ENCODE measurements around the gene MAOB. TPM values are rescaled to one million over a fixed set of nuclear protein-coding genes. Genes with fewer than 3 reads are reported as not detected.

MAOB gene
- total and polyA plus RNA-seq, 9 of the 15 experiments (the other 6 are each of a cell fraction or from before 2014, with no cell fraction given): 0.05 to 0.09 TPM; not detected in 7

DNA sequence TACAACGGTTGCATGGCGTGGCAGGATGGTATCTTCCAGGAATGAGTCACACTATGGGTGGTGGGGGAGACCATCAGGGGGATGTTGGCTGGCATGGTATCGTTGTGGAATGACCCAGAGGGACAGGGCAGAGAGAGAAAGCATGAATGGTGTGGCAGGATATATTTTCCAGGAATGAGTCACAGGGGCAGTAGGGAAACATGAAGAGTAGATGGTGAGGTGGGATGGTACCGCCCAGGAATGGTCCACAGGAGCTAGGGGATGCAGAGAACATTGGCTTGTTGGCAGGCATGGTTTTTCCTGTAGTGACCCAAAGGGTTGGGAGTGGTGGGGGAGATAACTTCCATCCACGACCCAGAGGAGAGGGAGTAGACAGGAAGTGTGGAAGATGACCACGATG, 163.7 kb downstream of the MAOB start:
- Histone ChIP-seq H3K27me3 (ENCODE audit: control insufficient read depth in 2 of 2, insufficient read depth in 2 of 2, low read length in 2 of 2) (no peaks in the 10 kb centered on the region), H3K27ac (ENCODE audit: extremely low read depth, low read depth, low read length) (no peak overlapping the region), H4K20me1 (replicated peaks; ENCODE audit: control insufficient read depth, insufficient read depth, low read length) (no peaks in the 10 kb centered on the region), H3K4me1 (replicated peaks in 1 of 2; ENCODE audit: control insufficient read depth in 2 of 2, insufficient read depth in 2 of 2, low read length in 2 of 2) (no peaks in the 10 kb centered on the region), H3K36me3 (ENCODE audit: control insufficient read depth, insufficient read depth, low read length) (no peaks in the 10 kb centered on the region), H3K4me3 (no peak overlapping the region), H3K9me3 (replicated peaks; ENCODE audit: control insufficient read depth, insufficient read depth, low read depth, low read length) (no peaks in the 10 kb centered on the region), H2AFZ (ENCODE audit: low read depth, low read length) (no peak overlapping the region), H3K9ac (ENCODE audit: insufficient read depth in 1 of 2, low read depth in 2 of 2, low read length in 2 of 2) (no peak overlapping the region), H3K79me2 (ENCODE audit: control insufficient read depth, insufficient read depth, low read length) (no peaks in the 10 kb centered on the region), H3K4me2 (ENCODE audit: insufficient read depth, low read length) (no peak overlapping the region), H3K9me1 (ENCODE audit: control insufficient read depth, insufficient read depth, low read length) (no peaks in the 10 kb centered on the region)
- FAIRE-seq: no peak
- peak; percentile 5 for TF ChIP-seq PRDM10 (IDR thresholded peaks at IDR 0.05; ENCODE audit: partially characterized antibody)
- no peak for TF ChIP-seq SP2 (IDR thresholded peaks at IDR 0.05; ENCODE audit: extremely low read depth, low read depth, low read length, poor library complexity, severe bottlenecking)
- ATAC-seq: no peak
- 5% methylated on average over 5 of the region's 6 CpGs for whole genome bisulfite sequencing (ENCODE audit: insufficient coverage, low coverage, missing lambda C conversion rate)
- POLR2A ChIA-PET: no interaction called here
- BruUV-seq (replicated peaks): no TSS peak
- intact Hi-C loops (cut with micrococcal nuclease): no loop called here
- CTCF ChIA-PET (ENCODE audit: low intra/inter-chr PET ratio): no interaction called here
- in situ Hi-C loops (cut with MboI): no loop called here
- no peak for DNase-seq (ENCODE audit: extremely low read depth in 1 of 4, low spot score in 3 of 4)

All from K562 (cell line).